ENCODE data around the gene FBXL16.
"Not testable (repeated sequence)": the region's sequence is repeated elsewhere in the genome, so short reads cannot be mapped to it uniquely, and the experiment has no call there.

Gene FBXL16, protein sequence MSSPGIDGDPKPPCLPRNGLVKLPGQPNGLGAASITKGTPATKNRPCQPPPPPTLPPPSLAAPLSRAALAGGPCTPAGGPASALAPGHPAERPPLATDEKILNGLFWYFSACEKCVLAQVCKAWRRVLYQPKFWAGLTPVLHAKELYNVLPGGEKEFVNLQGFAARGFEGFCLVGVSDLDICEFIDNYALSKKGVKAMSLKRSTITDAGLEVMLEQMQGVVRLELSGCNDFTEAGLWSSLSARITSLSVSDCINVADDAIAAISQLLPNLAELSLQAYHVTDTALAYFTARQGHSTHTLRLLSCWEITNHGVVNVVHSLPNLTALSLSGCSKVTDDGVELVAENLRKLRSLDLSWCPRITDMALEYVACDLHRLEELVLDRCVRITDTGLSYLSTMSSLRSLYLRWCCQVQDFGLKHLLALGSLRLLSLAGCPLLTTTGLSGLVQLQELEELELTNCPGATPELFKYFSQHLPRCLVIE

DNA sequence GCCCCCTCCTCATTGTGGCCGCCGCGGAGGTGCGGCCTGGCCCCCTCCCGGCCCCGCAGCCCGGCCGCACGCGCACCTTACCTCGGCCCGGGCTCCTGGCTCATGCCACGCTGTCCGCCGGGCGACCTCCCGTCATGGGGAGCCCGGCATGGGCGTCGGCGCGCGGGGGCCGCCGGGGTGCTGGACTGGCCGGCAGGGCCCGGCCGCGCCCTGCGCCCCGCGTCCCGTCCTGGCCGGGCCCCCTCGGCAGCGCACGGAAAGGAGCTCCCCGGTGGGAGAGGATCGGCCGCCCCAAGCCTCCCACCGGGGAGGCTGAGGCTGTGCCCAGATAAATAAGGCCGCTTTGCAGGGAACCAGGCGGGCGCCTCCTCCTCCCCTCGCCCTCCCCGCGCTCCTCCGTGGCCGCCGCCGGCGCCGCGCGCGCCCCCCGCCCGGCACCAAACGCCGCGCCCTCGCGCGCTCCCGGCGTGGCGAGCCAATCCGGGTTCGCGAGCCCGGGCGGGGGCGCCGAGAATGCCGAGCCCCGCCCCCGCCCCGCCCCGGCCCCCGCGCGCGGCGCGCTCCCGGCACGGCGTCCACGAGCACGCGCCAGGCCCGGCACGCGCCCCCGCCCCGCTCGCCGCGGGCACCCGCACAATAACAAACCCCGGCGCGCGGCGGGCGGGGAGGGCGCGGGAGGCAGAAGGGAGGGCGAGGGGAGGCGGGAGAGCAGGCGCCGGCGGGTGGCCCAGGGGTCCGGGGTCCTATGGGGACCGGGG lies at the start of gene FBXL16:
FBXL16 (minus strand) TSS at position 371 of the 758 bp plus-strand sequence. CDS start 8,396 bp downstream, outside the sequence.
- ChIA-PET CTCF (no interaction called here), POLR2A (interaction anchor here (0.5 kb wide), 1 partner anchor 1449 kb away, joined by 3 read pairs; no protein-coding TSS in a partner anchor)
- DNase-seq (ENCODE audit: extremely low spot score), result no peak
- TF ChIP-seq, protein P1, sequence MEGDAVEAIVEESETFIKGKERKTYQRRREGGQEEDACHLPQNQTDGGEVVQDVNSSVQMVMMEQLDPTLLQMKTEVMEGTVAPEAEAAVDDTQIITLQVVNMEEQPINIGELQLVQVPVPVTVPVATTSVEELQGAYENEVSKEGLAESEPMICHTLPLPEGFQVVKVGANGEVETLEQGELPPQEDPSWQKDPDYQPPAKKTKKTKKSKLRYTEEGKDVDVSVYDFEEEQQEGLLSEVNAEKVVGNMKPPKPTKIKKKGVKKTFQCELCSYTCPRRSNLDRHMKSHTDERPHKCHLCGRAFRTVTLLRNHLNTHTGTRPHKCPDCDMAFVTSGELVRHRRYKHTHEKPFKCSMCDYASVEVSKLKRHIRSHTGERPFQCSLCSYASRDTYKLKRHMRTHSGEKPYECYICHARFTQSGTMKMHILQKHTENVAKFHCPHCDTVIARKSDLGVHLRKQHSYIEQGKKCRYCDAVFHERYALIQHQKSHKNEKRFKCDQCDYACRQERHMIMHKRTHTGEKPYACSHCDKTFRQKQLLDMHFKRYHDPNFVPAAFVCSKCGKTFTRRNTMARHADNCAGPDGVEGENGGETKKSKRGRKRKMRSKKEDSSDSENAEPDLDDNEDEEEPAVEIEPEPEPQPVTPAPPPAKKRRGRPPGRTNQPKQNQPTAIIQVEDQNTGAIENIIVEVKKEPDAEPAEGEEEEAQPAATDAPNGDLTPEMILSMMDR (IDR thresholded peaks at IDR 0.05; ENCODE audit: control extremely low read depth, extremely low read depth, low read depth, missing control alignments), result no peak

DNA sequence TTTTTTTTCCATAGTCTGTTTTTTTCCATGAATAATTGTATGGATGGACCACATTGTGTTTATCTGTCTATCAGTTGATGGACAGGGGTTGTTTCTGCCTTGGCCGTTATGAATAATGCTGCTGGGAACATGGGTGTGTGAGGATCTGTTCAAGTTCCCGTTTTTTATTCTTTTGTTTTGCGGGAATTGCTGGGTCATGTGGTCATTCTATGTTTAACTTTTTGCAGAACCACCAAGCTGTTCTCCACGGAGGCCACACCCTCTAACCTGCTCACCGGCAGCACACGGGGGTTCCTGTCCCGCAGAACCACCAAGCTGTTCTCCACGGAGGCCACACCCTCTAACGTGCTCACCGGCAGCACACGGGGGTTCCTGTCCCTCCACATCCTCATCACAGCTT lies 49.1 kb upstream of the FBXL16 start:
- POLR2A ChIA-PET, result no interaction called here
- TF ChIP-seq, protein P1 (IDR thresholded peaks at IDR 0.05; ENCODE audit: control extremely low read depth, extremely low read depth, low read depth, missing control alignments), result no peak
- CTCF ChIA-PET, result no interaction called here
- DNase-seq (ENCODE audit: extremely low spot score), result no peak

DNA sequence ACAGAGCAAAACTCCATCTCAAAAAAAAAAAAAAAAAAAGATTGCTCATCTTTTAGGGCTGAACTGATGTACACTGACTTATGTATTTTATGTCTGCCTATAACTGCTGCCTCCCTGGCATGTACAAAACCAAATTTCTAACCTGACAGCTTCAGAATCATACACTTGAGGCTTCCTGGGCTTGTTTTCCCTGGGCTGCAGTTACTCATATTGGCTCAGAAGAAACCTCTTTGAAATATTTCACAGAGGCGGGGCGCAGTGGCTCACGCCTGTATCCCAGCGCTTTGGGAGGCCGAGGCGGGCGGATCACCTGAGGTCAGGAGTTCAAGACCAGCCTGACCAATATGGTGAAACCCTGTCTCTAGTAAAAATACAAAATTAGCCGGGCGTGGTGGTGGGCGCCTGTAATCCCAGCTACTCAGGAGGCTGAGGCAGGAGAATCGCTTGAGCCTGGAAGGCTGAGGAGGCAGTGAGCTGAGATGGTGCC lies 48.6 kb upstream of the FBXL16 start:
- CTCF ChIA-PET; POLR2A ChIA-PET; DNase-seq (ENCODE audit: extremely low spot score): not testable (repeated sequence)

DNA sequence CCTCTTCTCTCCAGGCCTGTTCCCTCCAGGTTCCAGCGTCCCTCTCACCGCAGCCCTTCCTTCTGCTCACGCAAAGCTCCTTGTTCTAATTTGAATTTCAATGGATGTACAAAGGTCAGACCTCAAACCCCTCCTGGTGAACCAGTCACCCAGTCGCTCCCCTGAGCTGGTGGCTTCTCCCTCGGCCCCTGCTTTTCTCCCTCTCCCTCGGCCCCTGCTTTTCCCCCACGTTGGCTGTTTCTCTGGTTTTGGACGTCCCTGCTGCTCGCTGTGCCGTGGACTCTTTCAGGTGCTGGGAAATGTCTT lies 46.4 kb upstream of the FBXL16 start:
- DNase-seq (ENCODE audit: extremely low spot score), result no peak
- POLR2A ChIA-PET, result no interaction called here
- CTCF ChIA-PET, result interaction anchor here (2.1 kb wide), 1 partner anchor 11 kb away, joined by 8 read pairs; the partner anchor contains the start of gene CIAO3
- TF ChIP-seq, protein P1 (IDR thresholded peaks at IDR 0.05; ENCODE audit: control extremely low read depth, extremely low read depth, low read depth, missing control alignments), result no peak

DNA sequence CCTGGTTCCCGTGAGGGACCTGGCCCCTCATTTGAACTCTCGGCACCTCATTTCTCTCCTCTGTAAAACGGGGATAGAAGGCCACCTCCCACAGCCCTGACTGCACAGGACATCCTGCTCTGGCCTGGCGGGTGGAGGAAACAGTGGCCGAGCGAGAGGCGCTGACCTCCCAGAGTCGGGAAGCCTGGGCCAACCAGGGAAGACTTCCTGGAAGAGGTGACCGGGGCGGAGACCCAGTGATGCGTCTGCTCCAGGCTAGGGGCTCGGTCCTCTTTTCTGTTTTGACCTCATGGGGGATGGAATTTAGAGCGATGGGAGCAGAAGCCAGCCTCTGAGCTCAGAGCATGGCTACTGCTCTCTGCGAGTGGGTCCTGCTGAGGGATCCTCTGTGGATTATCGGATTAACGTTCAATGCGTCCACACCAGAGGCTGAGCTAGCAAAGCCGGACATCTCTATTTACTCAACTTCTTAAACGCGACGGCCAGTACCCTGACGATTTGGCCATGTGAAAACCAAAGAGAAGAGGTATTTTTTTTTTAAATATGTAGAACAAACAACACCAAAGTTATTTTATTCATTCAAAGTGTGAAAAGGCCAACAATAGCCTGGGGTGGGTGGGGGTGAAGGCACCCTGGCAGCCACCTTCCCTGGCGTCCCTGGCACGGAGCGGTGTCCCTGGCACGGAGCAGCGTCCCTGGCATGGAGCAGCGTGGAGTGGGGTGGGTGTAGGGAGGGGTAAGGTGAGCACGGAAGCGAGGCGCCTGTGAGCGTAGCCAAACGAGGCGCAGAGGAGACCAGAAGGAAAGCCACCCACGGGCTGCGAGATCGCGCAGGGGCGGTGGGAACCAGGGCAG lies 45.8 kb upstream of the FBXL16 start:
- TF ChIP-seq, protein P1 (IDR thresholded peaks at IDR 0.05; ENCODE audit: control extremely low read depth, extremely low read depth, low read depth, missing control alignments), result no peak
- ChIA-PET CTCF (interaction anchor here (0.9 to 2.1 kb wide), 3 partner anchors 11 to 306 kb away, joined by 3 to 8 read pairs (median 3); partner anchors contain the start of gene CIAO3), POLR2A (no interaction called here)
- DNase-seq (ENCODE audit: extremely low spot score), result no peak

DNA sequence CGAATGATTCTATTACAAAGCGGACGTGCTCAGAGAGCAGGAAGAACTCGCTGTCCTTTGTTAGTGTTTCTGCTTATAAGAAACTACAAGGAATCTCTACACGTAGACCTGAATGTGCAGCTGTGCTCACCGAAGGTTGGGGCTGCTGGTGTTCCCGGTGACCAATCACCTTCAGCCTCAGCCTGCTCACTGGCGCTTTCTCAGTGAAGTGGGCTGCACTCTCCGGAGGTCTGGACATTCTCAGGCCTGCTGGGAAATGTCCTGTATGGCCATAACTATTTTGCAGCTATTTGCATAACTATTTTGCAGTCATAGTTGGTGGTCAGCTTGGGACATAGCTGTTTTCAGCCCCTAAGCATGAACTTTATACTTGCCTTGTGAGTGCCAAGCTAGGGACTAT lies 44.9 kb upstream of the FBXL16 start:
- ChIA-PET POLR2A (no interaction called here), CTCF (interaction anchor here (0.9 to 2.1 kb wide), 5 partner anchors 10 to 307 kb away, joined by 3 to 8 read pairs (median 4); partner anchors contain the start of genes CIAO3 and MSLN)
- TF ChIP-seq, protein P1 (IDR thresholded peaks at IDR 0.05; ENCODE audit: control extremely low read depth, extremely low read depth, low read depth, missing control alignments), result no peak
- no peak for DNase-seq (ENCODE audit: extremely low spot score)
